ENCODE data around the gene CCR2.
"Not testable (repeated sequence)": the region's sequence is repeated elsewhere in the genome, so short reads cannot be mapped to it uniquely, and the experiment has no call there.

Gene CCR2

GRCh38 chr3:46353647-46354410 is at the start of gene CCR2:
CCR2 (plus strand) TSS chr3:46354111; CDS start chr3:46357528, 3,417 bp downstream.
- no peak for DNase-seq

GRCh38 chr3:46304739-46305138 is 49.2 kb upstream of the CCR2 start:
- no peak for DNase-seq

- no peak for DNase-seq
These were observed 40.9 kb upstream of the CCR2 start for GRCh38 chr3:46312991-46313390.

- DNase-seq: no peak
These were observed 39.4 kb upstream of the CCR2 start for GRCh38 chr3:46314517-46314916.

- no peak for DNase-seq
These were observed 37.7 kb upstream of the CCR2 start for GRCh38 chr3:46316206-46316605.

- DNase-seq: no peak
These were observed 35.5 kb upstream of the CCR2 start for GRCh38 chr3:46318207-46318927.

- no peak for DNase-seq
These were observed 32.3 kb upstream of the CCR2 start for GRCh38 chr3:46321461-46322104.

GRCh38 chr3:46324036-46324435 is 29.9 kb upstream of the CCR2 start:
- DNase-seq: no peak

- no peak for DNase-seq
These were observed 28.1 kb upstream of the CCR2 start for GRCh38 chr3:46325645-46326300.

GRCh38 chr3:46330676-46331075 is 23.2 kb upstream of the CCR2 start:
- DNase-seq: not testable (repeated sequence)

- DNase-seq: no peak
These were observed 19.0 kb upstream of the CCR2 start for GRCh38 chr3:46334741-46335478.

- DNase-seq: no peak
These were observed 18.4 kb upstream of the CCR2 start for GRCh38 chr3:46335541-46335940.

GRCh38 chr3:46337911-46338310 is 16.0 kb upstream of the CCR2 start:
- DNase-seq: no peak

- DNase-seq: no peak
These were observed 15.1 kb upstream of the CCR2 start for GRCh38 chr3:46338840-46339239.

- DNase-seq: no peak
These were observed 9.4 kb upstream of the CCR2 start for GRCh38 chr3:46344476-46344875.

- no peak for DNase-seq
These were observed 5.0 kb upstream of the CCR2 start for GRCh38 chr3:46348823-46349482.

GRCh38 chr3:46349484-46350261 is 4.2 kb upstream of the CCR2 start:
- DNase-seq: no peak

GRCh38 chr3:46350262-46350565 is 3.7 kb upstream of the CCR2 start:
- DNase-seq: no peak

GRCh38 chr3:46351646-46352045 is 2.3 kb upstream of the CCR2 start:
- DNase-seq: no peak

GRCh38 chr3:46353090-46353489 is 821 bp upstream of the CCR2 start:
- DNase-seq: no peak

GRCh38 chr3:46354478-46354877 is 567 bp downstream of the CCR2 start:
- no peak for DNase-seq

GRCh38 chr3:46354984-46355383 is 1.1 kb downstream of the CCR2 start:
- DNase-seq: no peak

Measured in NCI-H446 treated with DMSO at 0.1 percent for 48 hours (cell line).